HG03432 (cell line): ENCODE data around the gene LURAP1L.
"Not testable (repeated sequence)": the region's sequence is repeated elsewhere in the genome, so short reads cannot be mapped to it uniquely, and the experiment has no call there.

Experiments used
- ATAC-seq: cut with Tn5 transposase; IDR thresholded peaks from one replicate; pipeline ENCODE4 v1.9.1; 2021; ENCODE audit warnings: mild to moderate bottlenecking, moderate library complexity; ENCODE audit not compliant: unreplicated experiment

LURAP1L gene

GRCh38 chr9:12854221-12854620 lies 79.4 kb downstream of the LURAP1L start:
- peak; percentile 68 for ATAC-seq

DNA sequence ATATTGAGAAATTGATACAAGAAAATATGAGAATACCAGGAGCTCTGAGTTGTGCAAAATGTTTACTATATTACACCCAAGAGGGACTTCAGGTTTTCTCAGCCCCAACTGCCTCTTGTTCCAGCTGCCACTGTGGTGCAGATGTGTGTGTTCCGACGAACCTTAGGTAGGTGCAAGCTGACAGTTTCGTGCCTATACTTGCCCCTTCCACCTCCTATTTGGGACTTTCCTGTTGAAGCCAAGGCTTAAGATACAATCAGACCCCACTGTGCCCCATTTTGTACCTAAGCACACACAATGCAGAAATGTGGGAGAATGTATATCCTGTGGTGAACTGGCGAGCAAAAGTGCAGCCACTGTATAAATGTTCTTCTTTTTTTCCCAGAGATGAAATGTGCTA lies 80.2 kb downstream of the LURAP1L start:
- no peak for ATAC-seq

GRCh38 chr9:12856603-12857002 lies 81.8 kb downstream of the LURAP1L start:
- no peak for ATAC-seq

DNA sequence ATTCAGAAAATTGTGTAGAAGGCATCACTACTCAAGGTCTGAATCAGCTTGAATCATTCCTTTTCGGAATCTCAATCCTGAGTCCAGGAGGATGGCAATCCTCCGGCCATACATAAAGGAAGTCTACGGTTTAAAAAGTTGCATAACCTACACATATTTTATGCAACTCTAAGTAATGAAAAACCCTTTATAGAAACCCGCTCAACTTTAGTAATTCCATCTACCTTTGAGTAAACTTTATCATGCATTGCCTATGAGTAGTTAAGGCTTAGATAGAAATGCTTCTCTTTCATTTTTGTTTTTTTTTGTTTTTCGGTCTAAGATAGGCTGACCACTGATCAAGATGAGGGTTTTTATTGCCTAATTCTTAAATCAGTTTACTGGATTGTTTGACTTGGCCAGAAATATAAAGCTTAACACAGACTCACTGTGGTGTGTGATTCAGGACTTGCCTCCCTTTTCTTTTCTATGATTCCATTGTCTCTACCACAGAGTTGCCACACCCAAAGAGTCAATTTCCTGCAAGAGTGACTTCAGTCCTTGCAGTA lies 85.0 kb downstream of the LURAP1L start:
- ATAC-seq: no peak

DNA sequence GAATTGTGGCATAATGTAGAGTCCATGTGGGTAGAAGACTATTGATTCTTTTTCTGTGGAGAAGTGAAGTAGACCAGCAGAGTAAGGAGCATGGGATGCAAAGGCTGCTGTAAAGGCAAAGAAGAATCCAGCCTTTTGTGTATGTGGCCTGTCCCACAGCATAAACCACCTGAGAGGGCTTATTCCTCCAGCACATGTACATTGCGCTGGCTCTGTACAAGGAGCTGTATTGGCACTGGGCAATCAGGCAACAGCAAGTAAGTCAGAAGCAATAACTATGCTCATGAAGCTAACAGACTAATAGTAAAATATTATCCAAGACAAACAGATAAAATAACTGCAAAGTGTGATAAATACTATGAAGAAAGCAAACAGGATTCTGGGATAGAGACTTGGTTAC lies 86.2 kb downstream of the LURAP1L start:
- no peak for ATAC-seq

GRCh38 chr9:12862611-12863410 lies 88.0 kb downstream of the LURAP1L start:
- no peak for ATAC-seq

- no peak for ATAC-seq
Observed at GRCh38 chr9:12863618-12864017, 88.8 kb downstream of the LURAP1L start.

GRCh38 chr9:12865380-12865779 lies 90.6 kb downstream of the LURAP1L start:
- ATAC-seq: not testable (repeated sequence)
